Endothelial cell of umbilical vein (primary cell): ENCODE results near the gene NANOS1.
"Not testable (repeated sequence)": the region's sequence is repeated elsewhere in the genome, so short reads cannot be mapped to it uniquely, and the experiment has no call there.

Source experiments
- POLR2A ChIP-seq: IDR thresholded peaks from 2 replicates; pipeline ENCODE4 v1.6.1; 2012; ENCODE audit warnings: low read depth, mild to moderate bottlenecking, control low read depth, low read length
- TF ChIP-seq, protein P1 (sequence below), 2 donors: IDR thresholded peaks; 1 replicate in 1 of 2; 2 replicates in 1 of 2; pipeline ENCODE4 v1.5.1; 2011; ENCODE audit warnings: low read length in 2 of 2, mild to moderate bottlenecking in 2 of 2, moderate library complexity in 2 of 2, control low read depth in 1 of 2, inconsistent platforms in 1 of 2, low read depth in 1 of 2; ENCODE audit not compliant: insufficient read depth in 1 of 2; ENCODE audit errors: extremely low read depth in 1 of 2

DNA sequence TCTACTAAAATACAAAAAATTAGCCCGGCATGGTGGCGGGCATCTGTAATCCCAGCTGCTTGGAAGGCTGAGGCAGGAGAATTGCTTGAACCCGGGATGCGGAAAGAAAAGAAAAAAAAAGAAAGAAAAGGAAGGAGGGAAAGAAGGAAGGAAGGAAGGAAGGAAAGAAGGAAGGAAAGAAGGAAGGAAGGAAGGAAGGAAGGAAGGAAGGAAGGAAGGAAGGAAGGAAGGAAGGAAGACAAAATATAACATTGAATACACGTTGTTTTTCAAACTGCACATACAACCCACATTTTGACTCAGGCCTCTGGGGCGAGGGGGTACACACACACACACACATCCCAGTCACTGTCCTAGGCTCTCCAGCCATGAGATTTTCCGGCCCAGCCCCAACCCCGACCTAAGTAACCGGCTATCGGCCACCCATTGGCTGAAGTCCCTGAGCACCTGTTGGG is 1.0 kb upstream of the NANOS1 start:
- TF ChIP-seq POLR2A: not testable (repeated sequence)
- TF ChIP-seq, protein P1, sequence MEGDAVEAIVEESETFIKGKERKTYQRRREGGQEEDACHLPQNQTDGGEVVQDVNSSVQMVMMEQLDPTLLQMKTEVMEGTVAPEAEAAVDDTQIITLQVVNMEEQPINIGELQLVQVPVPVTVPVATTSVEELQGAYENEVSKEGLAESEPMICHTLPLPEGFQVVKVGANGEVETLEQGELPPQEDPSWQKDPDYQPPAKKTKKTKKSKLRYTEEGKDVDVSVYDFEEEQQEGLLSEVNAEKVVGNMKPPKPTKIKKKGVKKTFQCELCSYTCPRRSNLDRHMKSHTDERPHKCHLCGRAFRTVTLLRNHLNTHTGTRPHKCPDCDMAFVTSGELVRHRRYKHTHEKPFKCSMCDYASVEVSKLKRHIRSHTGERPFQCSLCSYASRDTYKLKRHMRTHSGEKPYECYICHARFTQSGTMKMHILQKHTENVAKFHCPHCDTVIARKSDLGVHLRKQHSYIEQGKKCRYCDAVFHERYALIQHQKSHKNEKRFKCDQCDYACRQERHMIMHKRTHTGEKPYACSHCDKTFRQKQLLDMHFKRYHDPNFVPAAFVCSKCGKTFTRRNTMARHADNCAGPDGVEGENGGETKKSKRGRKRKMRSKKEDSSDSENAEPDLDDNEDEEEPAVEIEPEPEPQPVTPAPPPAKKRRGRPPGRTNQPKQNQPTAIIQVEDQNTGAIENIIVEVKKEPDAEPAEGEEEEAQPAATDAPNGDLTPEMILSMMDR (IDR thresholded peaks at IDR 0.05; ENCODE audit: extremely low read depth in 1 of 2, insufficient read depth in 1 of 2, low read depth in 1 of 2, low read length in 2 of 2): not testable (repeated sequence)
